Hepatocyte (in vitro differentiated cells): Measurements from ENCODE around the gene SLC16A1. TPM values are rescaled to one million over a fixed set of nuclear protein-coding genes. Genes with fewer than 3 reads are reported as not detected.

Source experiments
- polyA plus RNA-seq: library from polyadenylated mRNA; unstranded; fragments of >200 nt; fragmentation: Nextera tagmentation; extraction: Ambion mirVana; gene quantifications from 2 replicates; pipeline ENCODE4 v1.2.1, GENCODE V29; 2016
- small RNA-seq: library from RNA; depleted of rRNA; stranded (forward); fragments of <200 nt; gene quantifications from one replicate; pipeline ENCODE3, GENCODE V24; 2014
- total RNA-seq: library from RNA; depleted of rRNA; stranded (reverse); fragments of >200 nt; gene quantifications from 2 replicates; pipeline ENCODE4 v1.2.3, GENCODE V29; 2014

The SLC16A1 gene
- total and polyA plus RNA-seq, 2 experiments from 2014 or later: 43.7 to 55.1 TPM

Small RNA genes lying within 50 kb of the gene (small RNA-seq; reads per million reads assigned to genes)
- not detected for gene AL390729.2

Other genes starting within 250 kb of the SLC16A1 start
- 340 and 354 TPM in 2 replicates for gene RHOC, start 249.1 kb downstream of the SLC16A1 start, total RNA-seq
- gene RHOC, start 249.1 kb downstream of the SLC16A1 start, polyA plus RNA-seq: 610 and 612 TPM in 2 replicates
- gene PPM1J, start 240.9 kb downstream of the SLC16A1 start, total RNA-seq: 0.72 and 0.93 TPM in 2 replicates
- 1.8 and 1.9 TPM in 2 replicates for gene PPM1J, start 240.9 kb downstream of the SLC16A1 start, polyA plus RNA-seq
- 12.7 and 19.1 TPM in 2 replicates for gene LRIG2, start 117.0 kb upstream of the SLC16A1 start, total RNA-seq
- 3.6 and 4.3 TPM in 2 replicates for gene LRIG2, start 117.0 kb upstream of the SLC16A1 start, polyA plus RNA-seq